T-cell (primary cell): ENCODE results near the gene ZFAND2B. TPM values are rescaled to one million over a fixed set of nuclear protein-coding genes. Genes with fewer than 3 reads are reported as not detected.

Source experiments
- ATAC-seq, 4 experiments: fragments of 200-7000 bp in 3 of 4; fragments of 150-1000 bp in 1 of 4; cut with Tn5 transposase; replicated peaks in 1 of 4; 1 replicate in 3 of 4; 2 replicates in 1 of 4; pipeline ENCODE4 v1.10.0; 2021; ENCODE audit warnings: moderate library complexity in 3 of 4, mild to moderate bottlenecking in 2 of 4, moderate number of reproducible peaks in 1 of 4
- CTCF ChIA-PET, 2 donors: fragments of 300-600 bp; sonication (Branson Sonifier 250); formaldehyde crosslinking; loops; one replicate each; lab custom pipeline; 2022; ENCODE audit warnings: antibody characterized with exemption in 2 of 2; lab: Charles Lee
- POLR2A ChIA-PET, 2 donors: fragments of 300-600 bp; sonication (Branson Sonifier 250); formaldehyde crosslinking; loops; one replicate each; lab custom pipeline; 2022; ENCODE audit warnings: antibody characterized with exemption in 2 of 2; lab: Charles Lee
- DNase-seq, 35 experiments: peaks; one replicate each; pipeline versions ENCODE4 v3.0.0 to v3.0.0-alpha.2; 2013 to 2023
- H3K27ac ChIP-seq: one replicate; pipeline ENCODE4 v1.5.1; 2013; ENCODE audit warnings: low read length
- H3K27me3 ChIP-seq, 2 experiments: replicated peaks in 1 of 2; 1 replicate in 1 of 2; 2 replicates in 1 of 2; pipeline versions ENCODE4 v1.6.1 to v1.7.0; 2013; ENCODE audit warnings: low read length in 1 of 2, mixed read lengths in 1 of 2; ENCODE audit not compliant: control insufficient read depth in 2 of 2, insufficient read depth in 2 of 2; ENCODE audit errors: extremely low read depth in 1 of 2
- H3K36me3 ChIP-seq, 2 donors: 1 replicate in 1 of 2; 2 replicates in 1 of 2; pipeline versions ENCODE4 v1.6.1 to v1.7.0; 2013; ENCODE audit warnings: low read length in 1 of 2; ENCODE audit not compliant: control insufficient read depth in 2 of 2, insufficient read depth in 1 of 2; ENCODE audit errors: extremely low read depth in 1 of 2
- H3K4me1 ChIP-seq, 2 experiments: 1 replicate in 1 of 2; 2 replicates in 1 of 2; pipeline versions ENCODE4 v1.6.1 to v1.7.0; 2013; ENCODE audit warnings: low read length in 2 of 2, mixed read lengths in 1 of 2; ENCODE audit not compliant: insufficient read depth in 2 of 2, control insufficient read depth in 1 of 2; ENCODE audit errors: extremely low read depth in 1 of 2
- H3K4me3 ChIP-seq, 2 donors: 1 replicate in 1 of 2; 2 replicates in 1 of 2; pipeline versions ENCODE4 v1.5.1 to v1.7.0; 2013; ENCODE audit warnings: mild to moderate bottlenecking in 2 of 2, low read length in 1 of 2, moderate library complexity in 1 of 2; ENCODE audit not compliant: control insufficient read depth in 1 of 2; ENCODE audit errors: extremely low read depth in 1 of 2
- H3K9me3 ChIP-seq: 2 replicates; pipeline ENCODE4 v1.7.0; 2013
- H3K27ac Mint-ChIP-seq, 2 donors: one replicate each; pipeline ENCODE4 v1.8.0; 2020 to 2021; ENCODE audit warnings: mild to moderate bottlenecking in 2 of 2, mixed read lengths in 2 of 2
- H3K27me3 Mint-ChIP-seq, 2 donors: one replicate each; pipeline ENCODE4 v1.8.0; 2021 to 2022; ENCODE audit warnings: mixed read lengths in 2 of 2
- H3K36me3 Mint-ChIP-seq: one replicate; pipeline ENCODE4 v1.8.0; 2021; ENCODE audit warnings: mixed read lengths
- H3K4me1 Mint-ChIP-seq, 3 donors: one replicate each; pipeline ENCODE4 v1.8.0; 2020 to 2022; ENCODE audit warnings: mixed read lengths in 3 of 3, mild to moderate bottlenecking in 1 of 3
- H3K4me3 Mint-ChIP-seq, 3 donors: one replicate each; pipeline ENCODE4 v1.8.0; 2020 to 2022; ENCODE audit warnings: mild to moderate bottlenecking in 3 of 3, mixed read lengths in 3 of 3, moderate library complexity in 3 of 3
- H3K9me3 Mint-ChIP-seq, 3 donors: one replicate each; pipeline ENCODE4 v1.8.0; 2020 to 2022; ENCODE audit warnings: mixed read lengths in 3 of 3
- WGBS: methylation state at CpG from one replicate; pipeline ENCODE4 v1.1.5; 2013; ENCODE audit warnings: missing lambda C conversion rate; ENCODE audit not compliant: insufficient coverage; 5-methylcytosine and 5-hydroxymethylcytosine counted together
- total RNA-seq, 35 experiments: library from RNA in 6 of 35; stranded (reverse) in 6 of 35; fragments of 120-200 nt in 1 of 35; gene quantifications; one replicate each; pipeline versions ENCODE4 v1.2.1 to v1.2.4 and lab custom pipeline; 2013 to 2026

ZFAND2B gene
- total RNA-seq, 5 donors from 2014 or later (not counting 1 experiment from before 2014, with no cell fraction given), result 61.7 to 91.6 (median 85.6) TPM

DNA sequence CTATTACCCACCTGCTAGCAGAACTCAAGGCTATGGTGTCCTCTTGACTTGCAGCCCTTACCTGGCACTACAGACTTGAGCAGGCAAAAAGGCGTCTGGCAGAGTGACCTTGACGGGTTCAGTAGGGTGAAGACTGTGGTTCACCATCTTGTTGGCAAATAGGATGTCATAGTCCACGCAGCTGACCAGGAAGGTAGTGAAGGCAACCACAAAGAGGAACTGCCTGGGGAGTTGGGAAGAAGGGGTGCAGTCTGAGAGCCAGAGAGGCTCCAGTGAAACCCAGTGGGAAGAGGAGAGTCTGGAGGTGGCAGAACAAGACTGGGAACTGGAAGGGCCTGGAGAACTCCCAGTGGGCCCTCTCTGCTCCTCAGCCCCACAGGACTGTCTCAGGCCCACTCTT, 18.8 kb downstream of the ZFAND2B start:
- CTCF ChIA-PET, result no interaction called here
- no peaks in the 10 kb centered on the region for H3K27me3 Mint-ChIP-seq
- no peak overlapping the region for H3K27ac ChIP-seq

DNA sequence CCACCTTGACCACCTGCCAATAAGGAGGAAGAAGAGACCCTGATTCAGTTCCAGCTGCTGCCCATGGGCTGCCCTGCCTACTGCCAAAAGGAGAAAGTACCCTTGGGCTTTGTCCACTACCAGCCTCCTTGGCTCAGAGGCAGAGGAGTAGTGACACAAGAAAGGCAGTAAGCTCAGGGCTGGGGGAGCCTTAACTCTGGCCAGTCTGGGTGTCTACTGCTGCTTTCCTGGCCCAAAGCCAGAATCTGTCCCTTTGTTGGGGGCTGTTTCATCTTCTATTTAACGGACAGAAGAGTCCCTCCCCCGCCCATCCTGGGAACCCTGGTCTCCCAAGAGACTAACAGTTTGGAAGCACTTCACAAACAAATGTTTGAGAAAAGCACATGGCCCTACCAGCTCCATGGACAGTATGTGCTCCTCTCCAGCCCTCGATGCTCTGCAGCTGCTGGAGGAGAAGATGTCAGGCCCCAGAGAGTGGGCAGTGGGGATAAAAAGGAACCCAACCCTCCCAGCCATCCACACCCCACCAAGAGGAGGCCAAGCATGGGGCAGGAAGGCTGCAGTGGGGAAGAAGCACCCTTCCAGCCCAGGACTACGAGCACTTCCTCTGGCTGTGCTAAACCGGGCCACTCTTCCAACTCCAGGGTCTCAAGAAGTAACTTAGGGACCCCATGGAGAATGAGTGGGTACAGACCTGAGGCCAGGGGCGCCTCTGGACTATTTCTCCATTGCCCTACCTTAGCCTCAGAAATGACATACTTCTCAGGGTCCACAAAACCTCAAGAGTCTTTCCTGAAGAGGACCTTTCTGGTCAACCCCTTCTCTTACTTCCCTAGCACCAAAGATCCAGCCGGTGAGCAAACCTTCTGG, 21.7 kb downstream of the ZFAND2B start:
- no peak for ATAC-seq
- Mint-ChIP-seq H3K27me3 (no peaks in the 10 kb centered on the region), H3K36me3 (peaks cover 34% of the 10 kb centered on the region), H3K27ac (peak overlapping the region; percentile 71 to 78), H3K4me3 (peak overlapping the region; percentile 81 to 99 (median 97)), H3K4me1 (peaks cover 47 to 65% (median 52%) of the 10 kb centered on the region in 3 donors), H3K9me3 (no peaks in the 10 kb centered on the region)
- Histone ChIP-seq H3K9me3 (no peaks in the 10 kb centered on the region), H3K27me3 (no peaks in the 10 kb centered on the region), H3K4me1 (peaks cover 16 to 37% of the 10 kb centered on the region in 2 experiments), H3K36me3 (peaks cover 25 to 49% of the 10 kb centered on the region in 2 donors), H3K4me3 (peak overlapping the region; percentile 72 to 85), H3K27ac (peak overlapping the region; percentile 52)
- ChIA-PET POLR2A (interaction anchor here (0.6 to 2.2 kb wide), 8 partner anchors 10 to 68 kb away, joined by 3 to 10 read pairs (median 6); partner anchors contain the start of genes TUBA4A (in 1 of the 2) and ZFAND2B (in 1 of the 2)), CTCF (interaction anchor here in 1 of 2 donors (0.6 to 3.0 kb wide), 5 partner anchors 17 to 26 kb away, joined by 3 to 13 read pairs (median 5); partner anchors contain the start of genes GLB1L, STK16, TUBA4A and ZFAND2B)
- no peak for DNase-seq
- 33% methylated on average over 3 of the region's 7 CpGs for WGBS

More for the DNA sequence above, 18.8 kb downstream of the ZFAND2B start:
- peaks cover 21 to 58% of the 10 kb centered on the region in 2 donors for H3K36me3 ChIP-seq
- H3K4me1 ChIP-seq, result peaks cover 11 to 25% of the 10 kb centered on the region in 2 experiments
- H3K4me1 Mint-ChIP-seq, result peaks cover 30 to 39% (median 38%) of the 10 kb centered on the region in 3 donors
- H3K36me3 Mint-ChIP-seq, result peaks cover 32% of the 10 kb centered on the region
- H3K27ac Mint-ChIP-seq, result no peak overlapping the region
- no peaks in the 10 kb centered on the region for H3K9me3 ChIP-seq
- DNase-seq (no peak), ATAC-seq (no peak)
- POLR2A ChIA-PET, result no interaction called here
- H3K27me3 ChIP-seq, result no peaks in the 10 kb centered on the region
- no peak overlapping the region for H3K4me3 ChIP-seq
- no peaks in the 10 kb centered on the region for H3K9me3 Mint-ChIP-seq
- 76% methylated on average over 3 of the region's 3 CpGs for WGBS
- no peak overlapping the region for H3K4me3 Mint-ChIP-seq

DNA sequence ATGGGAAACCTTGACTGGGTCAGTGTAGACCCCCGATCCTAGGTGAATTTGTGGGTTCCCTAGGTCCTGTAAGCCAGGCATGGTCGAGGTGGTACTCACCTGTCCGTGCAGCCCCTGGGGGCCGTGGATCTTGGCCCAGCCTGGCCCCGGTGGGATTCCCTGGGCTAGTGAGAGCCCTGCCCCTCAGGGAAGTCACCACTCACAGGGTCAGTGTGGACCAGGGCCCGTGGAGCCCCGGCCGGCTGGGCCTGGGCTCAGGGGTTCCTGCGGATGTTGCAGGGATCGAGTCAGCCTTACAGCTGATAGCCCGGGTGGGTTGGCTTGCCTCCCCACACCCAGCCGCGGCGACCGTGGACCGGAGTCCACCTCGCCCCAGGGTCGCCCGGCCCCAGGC, 22.3 kb downstream of the ZFAND2B start:
- WGBS, result under 1% methylated on average over 19 of the region's 19 CpGs
- H3K27ac ChIP-seq, result peak overlapping the region; percentile 52
- Mint-ChIP-seq H3K27ac (peak overlapping the region; percentile 71 to 78), H3K9me3 (no peaks in the 10 kb centered on the region), H3K27me3 (no peaks in the 10 kb centered on the region), H3K4me1 (peaks cover 49 to 70% (median 57%) of the 10 kb centered on the region in 3 donors), H3K4me3 (peak overlapping the region; percentile 81 to 99 (median 97)), H3K36me3 (peaks cover 36% of the 10 kb centered on the region)
- H3K36me3 ChIP-seq, result peaks cover 22 to 49% of the 10 kb centered on the region in 2 donors
- ChIA-PET POLR2A (interaction anchor here (0.6 to 2.3 kb wide), 12 partner anchors 10 to 69 kb away, joined by 3 to 15 read pairs (median 6); partner anchors contain the start of genes GLB1L (in 2 of the 2), STK16 (in 2 of the 2), TUBA4A (in 1 of the 2) and ZFAND2B (in 1 of the 2)), CTCF (interaction anchor here in 1 of 2 donors (0.7 to 3.0 kb wide), 7 partner anchors 16 to 70 kb away, joined by 3 to 13 read pairs (median 7); partner anchors contain the start of genes DNAJB2, GLB1L, STK16 and TUBA4A)
- no peaks in the 10 kb centered on the region for H3K9me3 ChIP-seq
- no peaks in the 10 kb centered on the region for H3K27me3 ChIP-seq
- H3K4me3 ChIP-seq, result peak overlapping the region; percentile 72 to 85
- DNase-seq (no peak), ATAC-seq (peak in 3 of 4 experiments; percentile 12 to 35 (median 13))
- H3K4me1 ChIP-seq, result peaks cover 16 to 37% of the 10 kb centered on the region in 2 experiments

DNA sequence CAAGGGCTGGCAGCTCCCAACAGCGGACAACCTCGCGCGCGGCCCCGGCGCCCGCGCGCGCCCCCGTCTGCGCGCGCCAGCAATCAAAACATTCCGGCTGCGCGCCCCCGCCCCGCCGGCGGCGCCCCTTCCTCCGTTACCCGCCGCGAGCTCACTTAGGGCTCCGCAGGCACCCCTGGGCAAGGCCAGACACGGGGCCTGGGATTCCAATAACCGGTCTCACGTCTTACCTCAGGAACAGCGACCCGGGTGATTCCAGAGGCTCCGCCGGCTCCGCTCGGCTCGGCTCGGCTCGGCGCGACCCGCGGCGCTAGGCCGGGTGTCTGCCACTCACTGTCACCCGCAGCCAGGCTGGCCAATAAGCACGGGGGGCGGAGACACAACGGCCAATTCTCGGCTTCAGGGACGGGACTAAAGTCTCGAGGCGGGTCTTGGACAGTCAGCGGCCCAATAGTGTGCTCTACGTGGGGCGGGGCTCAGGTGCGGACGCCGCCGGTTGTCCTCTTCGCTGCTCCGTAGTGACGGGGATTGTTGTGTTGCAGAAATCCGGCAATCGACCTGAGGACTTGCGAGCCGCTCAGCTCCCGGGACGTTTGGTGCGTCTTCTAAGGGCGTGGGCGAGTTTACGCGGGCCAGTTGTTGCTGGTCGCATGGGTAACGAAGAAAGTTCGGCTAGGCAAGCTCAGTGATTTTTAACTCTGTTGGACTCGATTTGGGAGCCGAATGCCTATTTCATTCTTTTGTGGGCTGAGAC, 22.9 kb downstream of the ZFAND2B start, which contains the start of the genes ANKZF1 and ATG9A:
Gene ANKZF1, plus strand, starts transcription at position 502 of the 754 bp plus-strand sequence. CDS start 452 bp downstream, outside the sequence.
Gene ATG9A, minus strand, starts transcription at position 332 of the 754 bp plus-strand sequence. CDS start 1,612 bp downstream, outside the sequence.
- Mint-ChIP-seq H3K27me3 (no peaks in the 10 kb centered on the region), H3K4me3 (peak within 1 kb of the TSS; percentile 97 to 99 (median 98)), H3K4me1 (peaks cover 55 to 76% (median 62%) of the 10 kb centered on the region in 3 donors), H3K27ac (peak within 1 kb of the TSS; percentile 98 to 99), H3K36me3 (peaks cover 39% of the 10 kb centered on the region), H3K9me3 (no peaks in the 10 kb centered on the region)
- DNase-seq, result peak; percentile 94 to 100 (median 99)
- ChIA-PET POLR2A (interaction anchor here (0.6 to 2.3 kb wide), 15 partner anchors 9 to 158 kb away, joined by 3 to 15 read pairs (median 5); partner anchors contain the start of genes GLB1L (in 2 of the 2), STK16 (in 2 of the 2), DNAJB2 (in 1 of the 2) and DNPEP (in 1 of the 2)), CTCF (interaction anchor here in 1 of 2 donors (0.7 to 3.0 kb wide), 12 partner anchors 10 to 70 kb away, joined by 3 to 13 read pairs (median 4); partner anchors contain the start of genes DNAJB2, GLB1L, STK16 and TUBA4A)
- under 1% methylated on average over 80 of the region's 80 CpGs for WGBS
- H3K4me3 ChIP-seq, result peak within 1 kb of the TSS; percentile 72 to 85
- H3K27ac ChIP-seq, result peak within 1 kb of the TSS; percentile 71
- peak; percentile 97 to 98 (median 98) for ATAC-seq
- H3K36me3 ChIP-seq, result peaks cover 23 to 49% of the 10 kb centered on the region in 2 donors
- H3K4me1 ChIP-seq, result peaks cover 16 to 37% of the 10 kb centered on the region in 2 experiments
- no peaks in the 10 kb centered on the region for H3K9me3 ChIP-seq
- no peaks in the 10 kb centered on the region for H3K27me3 ChIP-seq

DNA sequence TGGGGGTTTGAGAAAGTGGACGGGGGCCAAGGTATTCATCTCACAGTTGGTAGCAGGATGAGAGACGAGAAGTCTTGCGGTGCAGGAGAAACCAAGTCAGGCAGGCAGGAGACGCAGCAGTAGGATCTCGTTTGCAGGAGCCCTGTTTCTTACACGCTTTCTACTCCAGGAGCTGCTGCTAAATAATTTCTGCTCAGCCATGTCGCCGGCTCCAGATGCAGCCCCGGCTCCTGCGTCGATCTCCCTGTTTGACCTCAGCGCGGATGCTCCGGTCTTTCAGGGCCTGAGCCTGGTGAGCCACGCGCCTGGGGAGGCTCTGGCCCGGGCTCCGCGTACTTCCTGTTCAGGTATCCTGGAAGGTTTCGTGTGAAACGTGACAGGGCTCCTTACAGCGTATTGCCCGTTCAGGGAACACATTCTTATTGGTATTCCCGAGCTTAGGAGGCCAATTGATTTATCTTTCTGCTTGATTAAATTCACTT, 23.5 kb downstream of the ZFAND2B start:
- Mint-ChIP-seq H3K9me3 (no peaks in the 10 kb centered on the region), H3K27me3 (no peaks in the 10 kb centered on the region), H3K36me3 (peaks cover 36% of the 10 kb centered on the region), H3K27ac (peak overlapping the region; percentile 98 to 99), H3K4me3 (peak overlapping the region; percentile 97 to 99 (median 98)), H3K4me1 (peaks cover 54 to 75% (median 64%) of the 10 kb centered on the region in 3 donors)
- ChIA-PET CTCF (interaction anchor here (0.6 to 3.0 kb wide), 11 partner anchors 9 to 71 kb away, joined by 3 to 14 read pairs (median 5); partner anchors contain the start of genes DNAJB2 (in 1 of the 2), GLB1L (in 1 of the 2), STK16 (in 1 of the 2) and TUBA4A (in 1 of the 2)), POLR2A (interaction anchor here (0.6 to 2.3 kb wide), 12 partner anchors 10 to 157 kb away, joined by 3 to 15 read pairs (median 5); partner anchors contain the start of genes DNAJB2 (in 1 of the 2), DNPEP (in 1 of the 2), GLB1L (in 1 of the 2) and STK16 (in 1 of the 2))
- Histone ChIP-seq H3K27me3 (no peaks in the 10 kb centered on the region), H3K4me3 (peak overlapping the region; percentile 72 to 85), H3K36me3 (peaks cover 28 to 49% of the 10 kb centered on the region in 2 donors), H3K4me1 (peaks cover 16 to 37% of the 10 kb centered on the region in 2 experiments), H3K27ac (peak overlapping the region; percentile 71), H3K9me3 (no peaks in the 10 kb centered on the region)
- peak in 3 of 4 experiments; percentile 11 to 20 (median 18) for ATAC-seq
- 0% methylated on average over 24 of the region's 24 CpGs for WGBS
- peak in 8 of 35 experiments; percentile 15 to 60 (median 23) for DNase-seq
